Keratinocyte (primary cell): Measurements from ENCODE around the gene NTHL1. TPM values are rescaled to one million over a fixed set of nuclear protein-coding genes. Genes with fewer than 3 reads are reported as not detected.

Experiments used
- DNase-seq: peaks from one replicate; pipeline ENCODE4 v3.0.0-alpha.2; 2011; ENCODE audit warnings: low read depth, missing footprints, low spot score
- FAIRE-seq: peaks from 2 replicates; lab custom pipeline; 2011; peaks lifted over from hg19 to GRCh38; lab: Jason Lieb, UNC
- H2AFZ ChIP-seq: 2 replicates; pipeline ENCODE4 v1.6.0; 2012; ENCODE audit warnings: low read length, control low read depth, inconsistent platforms; ENCODE audit not compliant: control insufficient read depth
- H3K27ac ChIP-seq: 2 replicates; pipeline ENCODE4 v1.5.1; 2011; ENCODE audit warnings: low read length; ENCODE audit not compliant: control insufficient read depth, insufficient read depth
- H3K27me3 ChIP-seq: 3 replicates; pipeline ENCODE4 v1.6.0; 2011; ENCODE audit warnings: low read length; ENCODE audit not compliant: control insufficient read depth, insufficient read depth; ENCODE audit errors: extremely low read depth
- H3K36me3 ChIP-seq, 2 experiments: 2 replicates in 1 of 2; 3 replicates in 1 of 2; pipeline ENCODE4 v1.5.1; 2011; ENCODE audit warnings: low read length in 2 of 2, mild to moderate bottlenecking in 1 of 2; ENCODE audit not compliant: control insufficient read depth in 2 of 2, insufficient read depth in 2 of 2; ENCODE audit errors: extremely low read depth in 1 of 2
- H3K4me1 ChIP-seq: 3 replicates; pipeline ENCODE4 v1.5.1; 2011; ENCODE audit warnings: low read length; ENCODE audit not compliant: control insufficient read depth, insufficient read depth; ENCODE audit errors: extremely low read depth
- H3K4me2 ChIP-seq: 3 replicates; pipeline ENCODE4 v1.6.0; 2011; ENCODE audit warnings: low read depth, low read length; ENCODE audit not compliant: control insufficient read depth, insufficient read depth; ENCODE audit errors: extremely low read depth
- H3K4me3 ChIP-seq, 3 experiments: fragments of 200-600 bp in 1 of 3; sonication (generic) in 1 of 3; 2 replicates in 2 of 3; 3 replicates in 1 of 3; pipeline ENCODE4 v1.5.1; 2011 to 2016; ENCODE audit warnings: low read length in 3 of 3, mild to moderate bottlenecking in 3 of 3, control low read depth in 2 of 3, inconsistent platforms in 1 of 3, low read depth in 1 of 3, mixed read lengths in 1 of 3, mixed run types in 1 of 3, moderate library complexity in 1 of 3; ENCODE audit not compliant: control insufficient read depth in 2 of 3, insufficient read depth in 2 of 3; ENCODE audit errors: extremely low read depth in 1 of 3
- H3K79me2 ChIP-seq: 2 replicates; pipeline ENCODE4 v1.6.0; 2012; ENCODE audit warnings: low read length; ENCODE audit not compliant: control insufficient read depth, insufficient read depth
- H3K9ac ChIP-seq: 3 replicates; pipeline ENCODE4 v1.6.0; 2011; ENCODE audit warnings: low read length; ENCODE audit not compliant: control insufficient read depth, insufficient read depth; ENCODE audit errors: extremely low read depth
- H3K9me1 ChIP-seq: 3 replicates; pipeline ENCODE4 v1.6.0; 2011; ENCODE audit warnings: low read length; ENCODE audit not compliant: control insufficient read depth, insufficient read depth; ENCODE audit errors: extremely low read depth
- H3K9me3 ChIP-seq: 2 replicates; pipeline ENCODE4 v1.5.1; 2012; ENCODE audit warnings: low read depth, low read length; ENCODE audit not compliant: control insufficient read depth
- H4K20me1 ChIP-seq: 3 replicates; pipeline ENCODE4 v1.6.0; 2011; ENCODE audit warnings: low read length; ENCODE audit not compliant: control insufficient read depth, insufficient read depth; ENCODE audit errors: extremely low read depth
- CTCF ChIP-seq, 3 experiments: IDR thresholded peaks in 1 of 3; conservative IDR thresholded peaks in 1 of 3; optimal IDR thresholded peaks in 1 of 3; 2 replicates in 2 of 3; 3 replicates in 1 of 3; pipeline versions ENCODE3 to v1.5.1; 2011; ENCODE audit warnings: low read length in 3 of 3, mild to moderate bottlenecking in 3 of 3, moderate library complexity in 2 of 3, control low read depth in 1 of 3, inconsistent platforms in 1 of 3; ENCODE audit not compliant: insufficient read depth in 2 of 3; ENCODE audit errors: extremely low read depth in 1 of 3
- EZH2 ChIP-seq: IDR thresholded peaks from one replicate; pipeline ENCODE4 v1.6.1; 2012; ENCODE audit warnings: inconsistent platforms, mild to moderate bottlenecking, low read length, moderate library complexity
- dilution Hi-C: fragments of 300-500 bp; cut with MboI; formaldehyde crosslinking; loops from one replicate; pipeline ENCODE4 v1.7.0; 2020; ENCODE audit warnings: low sequenced_read_pairs; ENCODE audit not compliant: extremely low pct_ligation_motif_present
- polyA plus RNA-seq, 5 experiments: library from polyadenylated mRNA; depleted of rRNA in 3 of 5; stranded (reverse) in 3 of 5; stranded (forward) in 1 of 5; unstranded in 1 of 5; fragments of >200 nt; gene quantifications; 1 replicate in 1 of 5; 2 replicates in 3 of 5; 3 replicates in 1 of 5; pipeline versions ENCODE4 v1.2.1 to v1.2.3, GENCODE V29; 2011 to 2012; ENCODE audit warnings: missing spikeins in 2 of 5, low read depth in 1 of 5, low replicate concordance in 1 of 5

Gene NTHL1
- polyA plus RNA-seq, 1 donor (not counting 4 experiments of a cell fraction or from before 2014, with no cell fraction given) = 8.5 TPM

DNA sequence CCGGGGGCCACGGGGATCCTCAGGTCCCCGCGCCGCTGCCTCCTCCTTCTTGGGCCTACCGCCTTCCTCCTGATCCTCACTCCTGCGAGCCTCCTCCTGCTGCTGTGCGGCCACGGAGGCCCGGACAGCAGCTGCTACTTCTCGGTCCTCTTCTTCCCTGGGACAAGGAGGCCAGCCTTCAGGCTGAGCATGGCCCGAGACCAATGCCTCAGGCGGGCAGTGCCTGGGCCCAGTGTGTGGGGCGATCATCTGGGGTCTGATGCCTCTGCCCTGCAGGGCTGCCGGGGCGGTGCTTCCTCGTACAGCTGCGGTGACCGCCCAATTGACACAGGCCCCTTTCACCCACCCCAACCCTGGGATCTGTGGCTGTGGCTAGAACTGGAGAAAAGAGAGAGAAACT, 46.6 kb downstream of the NTHL1 start:
- dilution Hi-C loops = no loop called here
- H3K4me1 ChIP-seq = peaks cover 9% of the 10 kb centered on the region
- no peaks in the 10 kb centered on the region for H3K27me3 ChIP-seq
- H3K9ac ChIP-seq = no peak overlapping the region
- H2AFZ ChIP-seq = no peak overlapping the region
- H3K9me1 ChIP-seq = no peaks in the 10 kb centered on the region
- DNase-seq (no peak), FAIRE-seq (no peak)
- peaks cover 45% of the 10 kb centered on the region for H3K79me2 ChIP-seq
- H3K4me2 ChIP-seq = no peak overlapping the region
- H4K20me1 ChIP-seq = peaks cover 43% of the 10 kb centered on the region
- H3K36me3 ChIP-seq = peaks cover 47 to 69% of the 10 kb centered on the region in 2 experiments
- no peak overlapping the region for H3K27ac ChIP-seq
- no peak overlapping the region for H3K4me3 ChIP-seq
- no peaks in the 10 kb centered on the region for H3K9me3 ChIP-seq
- no peak for TF ChIP-seq CTCF (optimal IDR thresholded peaks at IDR 0.05 in 1 of 3, IDR thresholded peaks at IDR 0.05 in 1 of 3, conservative IDR thresholded peaks at IDR 0.05 in 1 of 3; ENCODE audit: extremely low read depth in 1 of 3, insufficient read depth in 2 of 3, low read length in 3 of 3)
- no peak for TF ChIP-seq EZH2

- dilution Hi-C loops = no loop called here
- Histone ChIP-seq H3K36me3 (peaks cover 45 to 59% of the 10 kb centered on the region in 2 experiments), H3K9me1 (no peaks in the 10 kb centered on the region), H4K20me1 (peaks cover 32% of the 10 kb centered on the region), H3K4me3 (no peak overlapping the region), H3K4me2 (no peak overlapping the region), H3K79me2 (peaks cover 35% of the 10 kb centered on the region), H3K27ac (no peak overlapping the region), H3K9ac (no peak overlapping the region), H3K27me3 (no peaks in the 10 kb centered on the region), H2AFZ (no peak overlapping the region), H3K4me1 (peaks cover 5% of the 10 kb centered on the region), H3K9me3 (no peaks in the 10 kb centered on the region)
- TF ChIP-seq EZH2 (no peak), CTCF (optimal IDR thresholded peaks at IDR 0.05 in 1 of 3, IDR thresholded peaks at IDR 0.05 in 1 of 3, conservative IDR thresholded peaks at IDR 0.05 in 1 of 3; ENCODE audit: extremely low read depth in 1 of 3, insufficient read depth in 2 of 3, low read length in 3 of 3) (no peak)
- FAIRE-seq (no peak), DNase-seq (no peak)
Measured at GRCh38 chr16:1999866-2000514, 47.6 kb downstream of the NTHL1 start.
